Heart left ventricle (tissue), 16 donors: ENCODE measurements around the gene SLC35F1. TPM values are rescaled to one million over a fixed set of nuclear protein-coding genes. Genes with fewer than 3 reads are reported as not detected.

Experiments
- ATAC-seq, 4 donors: fragments of 200-7000 bp; cut with Tn5 transposase; one replicate each; pipeline ENCODE4 v1.9.1; 2020 to 2022; ENCODE audit warnings: moderate library complexity in 4 of 4, mild to moderate bottlenecking in 3 of 4, moderate number of reproducible peaks in 1 of 4
- DNase-seq, 5 donors: peaks; one replicate each; pipeline ENCODE4 v3.0.0-alpha.2; 2020
- H3K27ac ChIP-seq, 12 donors: fragments of 200-600 bp; sonication (generic) in 4 of 12; one replicate each; pipeline versions ENCODE4 v1.5.0 to v1.8.0; 2016 to 2022; ENCODE audit warnings: mild to moderate bottlenecking in 2 of 12
- H3K27me3 ChIP-seq, 9 donors: fragments of 200-600 bp; sonication (generic) in 2 of 9; one replicate each; pipeline versions ENCODE4 v1.5.1 to v1.8.0; 2016 to 2022; ENCODE audit warnings: mild to moderate bottlenecking in 3 of 9
- H3K36me3 ChIP-seq, 9 donors: fragments of 200-600 bp; sonication (generic) in 2 of 9; one replicate each; pipeline versions ENCODE4 v1.5.0 to v1.8.0; 2018 to 2022; ENCODE audit warnings: mild to moderate bottlenecking in 2 of 9
- H3K4me1 ChIP-seq, 12 donors: fragments of 200-600 bp; sonication (generic) in 4 of 12; one replicate each; pipeline versions ENCODE4 v1.5.0 to v1.8.0; 2016 to 2022; ENCODE audit warnings: mild to moderate bottlenecking in 3 of 12
- H3K4me3 ChIP-seq, 12 donors: fragments of 200-600 bp; sonication (generic) in 4 of 12; one replicate each; pipeline versions ENCODE4 v1.5.0 to v1.8.0; 2017 to 2022; ENCODE audit warnings: mild to moderate bottlenecking in 9 of 12, moderate library complexity in 4 of 12
- H3K9me3 ChIP-seq, 12 donors: fragments of 200-600 bp; sonication (generic) in 4 of 12; one replicate each; pipeline versions ENCODE4 v1.5.0 to v1.8.0; 2016 to 2022; ENCODE audit warnings: mild to moderate bottlenecking in 1 of 12
- POLR2A ChIP-seq, 2 donors: fragments of 450-650 bp; IDR thresholded peaks; one replicate each; pipeline ENCODE4 v1.6.1; 2017; ENCODE audit warnings: antibody characterized with exemption in 2 of 2, mild to moderate bottlenecking in 2 of 2, moderate library complexity in 2 of 2
- WGBS, 4 donors: extraction: QIAGEN DNeasy Blood & Tissue Kit in 2 of 4; methylation state at CpG; one replicate each; pipeline versions ENCODE4 v1.1.5 to v1.1.7; 2013 to 2018; 5-methylcytosine and 5-hydroxymethylcytosine counted together
- intact Hi-C, 10 donors: fragments of 100-400 bp; cut with DNase I; formaldehyde crosslinking; loops; one replicate each; pipeline versions ENCODE4 v1.11.1 to v1.14.2; 2022
- polyA plus RNA-seq, 2 donors: library from polyadenylated mRNA; stranded (reverse); fragments of 200-250 nt; gene quantifications; one replicate each; pipeline ENCODE4 v1.2.3, GENCODE V29; 2013
- total RNA-seq, 9 donors: library from RNA; depleted of rRNA in 2 of 9; stranded (reverse); fragments of >200 nt in 2 of 9; fragmentation: NEBNext Ultra II Directional in 3 of 9; extraction: Animal tissue kit (Norgen Biotek cat#: 25700) in 3 of 9; gene quantifications; one replicate each; pipeline versions ENCODE4 v1.1.0 to v1.2.4, GENCODE V29; 2016 to 2023
- TF ChIP-seq, protein P1 (sequence below), 12 donors: fragments of 200-600 bp; sonication (generic) in 4 of 12; IDR thresholded peaks; one replicate each; pipeline versions ENCODE4 v1.5.0 to v1.8.0; 2018 to 2022; ENCODE audit warnings: antibody characterized with exemption in 12 of 12, mild to moderate bottlenecking in 5 of 12
- donor health status: ischemic (EF 13 %, LVEDD 7.1; RV severe dilation, severe dysfunction).
- donor health status: healthy with polysubstance abuse.
- donor health status: DM: no; HTN: yes; CAD: no.
- donor health status: DM: no; HTN: no; CAD: no.
- donor health status: ischemic (EF 25% LVEDD 6.9; RV normal size, moderate dysfunction).
- donor health status: ischemic (EF 25% LVEDD 5.7; RV mildly dilated, moderate dysfunction).
- donor health status: healthy.
- donor health status: DM: yes; HTN: yes; CAD: no.
- donor health status: ischemic (EF 35%, LVEDD 5.7; RV mildly dilated, moderate dysfunction).
- donor health status: nonischemic (EF 11% LVEDD 7.7; RV severe dilation, severe dysfunction).
- donor health status: DM: yes; HTN: yes; CAD: no.
- donor health status: PGD.
- donor health status: ischemic (EF 29% LVEDD 5.4; RV normal size, mild dysfunction).
- donor health status: nonischemic (EF 23%, LVEDD 6.1; RV moderate dilation, normal function).

SLC35F1 gene
- total and polyA plus RNA-seq, 11 donors = 1.1 to 11.6 (median 5.0) TPM

DNA sequence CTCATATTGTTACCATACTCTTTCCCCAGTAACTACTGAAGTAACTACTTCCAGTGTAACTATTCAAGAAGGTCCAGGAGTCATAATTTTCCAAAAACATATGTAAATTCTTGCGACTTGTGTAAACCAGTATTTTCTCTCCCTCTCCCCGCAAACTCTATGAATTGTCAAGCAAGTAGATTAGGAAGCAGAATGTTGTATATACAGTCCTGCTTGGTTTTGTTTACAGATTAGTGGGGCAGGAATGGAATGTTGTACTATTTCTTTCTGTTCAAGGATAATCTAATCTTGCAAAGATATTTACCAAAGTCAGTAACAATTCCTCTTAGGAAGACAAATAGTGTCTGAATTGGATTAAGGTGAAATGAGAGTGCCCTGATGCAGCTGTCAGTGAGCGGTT lies 406.1 kb downstream of the SLC35F1 start:
- DNase-seq (no peak), ATAC-seq (no peak)
- H3K36me3 ChIP-seq = no peaks in the 10 kb centered on the region
- intact Hi-C loops = no loop called here
- 71 to 80% (median 73%) methylated on average over 3 of the region's 3 CpGs for WGBS, 4 donors
- H3K9me3 ChIP-seq = no peaks in the 10 kb centered on the region
- no peaks in the 10 kb centered on the region for H3K27me3 ChIP-seq
- H3K27ac ChIP-seq = peak overlapping the region in 5 of 12 donors; percentile 1 to 16 (median 11)
- TF ChIP-seq, protein P1, sequence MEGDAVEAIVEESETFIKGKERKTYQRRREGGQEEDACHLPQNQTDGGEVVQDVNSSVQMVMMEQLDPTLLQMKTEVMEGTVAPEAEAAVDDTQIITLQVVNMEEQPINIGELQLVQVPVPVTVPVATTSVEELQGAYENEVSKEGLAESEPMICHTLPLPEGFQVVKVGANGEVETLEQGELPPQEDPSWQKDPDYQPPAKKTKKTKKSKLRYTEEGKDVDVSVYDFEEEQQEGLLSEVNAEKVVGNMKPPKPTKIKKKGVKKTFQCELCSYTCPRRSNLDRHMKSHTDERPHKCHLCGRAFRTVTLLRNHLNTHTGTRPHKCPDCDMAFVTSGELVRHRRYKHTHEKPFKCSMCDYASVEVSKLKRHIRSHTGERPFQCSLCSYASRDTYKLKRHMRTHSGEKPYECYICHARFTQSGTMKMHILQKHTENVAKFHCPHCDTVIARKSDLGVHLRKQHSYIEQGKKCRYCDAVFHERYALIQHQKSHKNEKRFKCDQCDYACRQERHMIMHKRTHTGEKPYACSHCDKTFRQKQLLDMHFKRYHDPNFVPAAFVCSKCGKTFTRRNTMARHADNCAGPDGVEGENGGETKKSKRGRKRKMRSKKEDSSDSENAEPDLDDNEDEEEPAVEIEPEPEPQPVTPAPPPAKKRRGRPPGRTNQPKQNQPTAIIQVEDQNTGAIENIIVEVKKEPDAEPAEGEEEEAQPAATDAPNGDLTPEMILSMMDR (IDR thresholded peaks at IDR 0.05) = no peak
- no peak for TF ChIP-seq POLR2A (IDR thresholded peaks at IDR 0.05)
- H3K4me1 ChIP-seq = peaks cover 3 to 61% (median 19%) of the 10 kb centered on the region in 12 donors
- H3K4me3 ChIP-seq = no peak overlapping the region

DNA sequence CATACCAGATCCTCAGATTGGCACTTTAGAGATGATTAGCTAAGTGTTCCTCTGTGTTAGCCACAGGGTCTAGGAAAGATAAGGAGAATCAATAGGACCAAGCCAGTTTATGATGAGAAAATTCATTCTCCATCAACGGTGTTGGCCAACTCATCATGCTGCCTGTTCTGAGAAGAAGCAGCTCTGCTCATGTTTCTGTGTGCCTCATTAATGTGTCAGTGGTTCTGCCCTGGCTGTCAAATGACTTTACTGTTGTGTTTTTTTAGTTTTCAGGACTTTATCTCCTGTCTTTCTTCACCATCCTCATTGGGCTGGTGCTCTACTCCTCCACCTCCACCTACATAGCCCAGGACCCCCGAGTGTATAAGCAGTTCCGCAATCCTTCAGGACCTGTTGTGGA lies 406.7 kb downstream of the SLC35F1 start:
- Histone ChIP-seq H3K27ac (peak overlapping the region in 4 of 12 donors; percentile 11 to 49 (median 14)), H3K4me1 (peaks cover 4 to 64% (median 19%) of the 10 kb centered on the region in 12 donors)
- WGBS, 4 donors = 77 to 92% (median 86%) methylated on average over 3 of the region's 3 CpGs

DNA sequence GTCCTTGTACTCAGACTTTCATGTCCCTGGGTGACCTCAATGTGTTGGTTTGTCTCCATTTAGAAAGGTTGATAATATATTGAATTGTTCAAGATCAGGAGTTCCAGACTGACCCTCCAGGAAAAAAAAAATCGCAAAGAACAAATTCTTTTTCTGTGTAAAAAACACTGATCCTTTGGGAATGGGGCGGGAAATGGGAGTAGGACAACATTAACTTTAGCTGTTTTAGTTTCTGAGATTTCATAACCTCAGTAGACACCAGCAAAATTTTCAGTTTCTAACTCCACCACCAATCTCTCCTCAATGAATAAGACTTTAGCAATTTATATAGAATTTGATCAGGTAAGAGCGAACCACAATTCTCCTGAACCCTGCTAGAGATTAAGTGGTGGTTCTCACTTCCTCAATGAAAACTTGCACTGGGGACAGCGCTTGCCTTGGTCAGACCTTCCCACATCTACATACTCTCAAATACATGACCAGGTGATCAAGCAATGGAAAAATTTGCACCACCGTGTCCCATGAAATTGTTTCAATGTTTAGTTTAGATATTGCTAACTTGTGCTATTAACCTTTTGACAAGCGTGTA lies 409.8 kb downstream of the SLC35F1 start:
- H3K27ac ChIP-seq = peak overlapping the region; percentile 17 to 84 (median 66)
- peak in 2 of 4 donors; percentile 16 to 17 for ATAC-seq
- WGBS, 4 donors = 78 to 85% (median 79%) methylated on average over 6 of the region's 6 CpGs
- H3K27me3 ChIP-seq = no peaks in the 10 kb centered on the region
- no peak for TF ChIP-seq POLR2A (IDR thresholded peaks at IDR 0.05)
- TF ChIP-seq, protein P1 (IDR thresholded peaks at IDR 0.05) = no peak
- no peak overlapping the region for H3K4me3 ChIP-seq
- DNase-seq = no peak
- intact Hi-C loops = loop anchor here in 1 of 10 donors (5.0 kb wide), 1 partner anchor 50 kb away; no protein-coding TSS in a partner anchor
- H3K4me1 ChIP-seq = peaks cover 4 to 67% (median 19%) of the 10 kb centered on the region in 12 donors
- H3K36me3 ChIP-seq = no peaks in the 10 kb centered on the region
- H3K9me3 ChIP-seq = no peaks in the 10 kb centered on the region

More for the DNA sequence above, 406.7 kb downstream of the SLC35F1 start:
- Histone ChIP-seq H3K9me3 (no peaks in the 10 kb centered on the region), H3K27me3 (no peaks in the 10 kb centered on the region), H3K4me3 (no peak overlapping the region), H3K36me3 (no peaks in the 10 kb centered on the region)
- intact Hi-C loops = no loop called here
- TF ChIP-seq, protein P1 (IDR thresholded peaks at IDR 0.05) = no peak
- TF ChIP-seq POLR2A (IDR thresholded peaks at IDR 0.05) = no peak
- ATAC-seq (no peak), DNase-seq (no peak)

DNA sequence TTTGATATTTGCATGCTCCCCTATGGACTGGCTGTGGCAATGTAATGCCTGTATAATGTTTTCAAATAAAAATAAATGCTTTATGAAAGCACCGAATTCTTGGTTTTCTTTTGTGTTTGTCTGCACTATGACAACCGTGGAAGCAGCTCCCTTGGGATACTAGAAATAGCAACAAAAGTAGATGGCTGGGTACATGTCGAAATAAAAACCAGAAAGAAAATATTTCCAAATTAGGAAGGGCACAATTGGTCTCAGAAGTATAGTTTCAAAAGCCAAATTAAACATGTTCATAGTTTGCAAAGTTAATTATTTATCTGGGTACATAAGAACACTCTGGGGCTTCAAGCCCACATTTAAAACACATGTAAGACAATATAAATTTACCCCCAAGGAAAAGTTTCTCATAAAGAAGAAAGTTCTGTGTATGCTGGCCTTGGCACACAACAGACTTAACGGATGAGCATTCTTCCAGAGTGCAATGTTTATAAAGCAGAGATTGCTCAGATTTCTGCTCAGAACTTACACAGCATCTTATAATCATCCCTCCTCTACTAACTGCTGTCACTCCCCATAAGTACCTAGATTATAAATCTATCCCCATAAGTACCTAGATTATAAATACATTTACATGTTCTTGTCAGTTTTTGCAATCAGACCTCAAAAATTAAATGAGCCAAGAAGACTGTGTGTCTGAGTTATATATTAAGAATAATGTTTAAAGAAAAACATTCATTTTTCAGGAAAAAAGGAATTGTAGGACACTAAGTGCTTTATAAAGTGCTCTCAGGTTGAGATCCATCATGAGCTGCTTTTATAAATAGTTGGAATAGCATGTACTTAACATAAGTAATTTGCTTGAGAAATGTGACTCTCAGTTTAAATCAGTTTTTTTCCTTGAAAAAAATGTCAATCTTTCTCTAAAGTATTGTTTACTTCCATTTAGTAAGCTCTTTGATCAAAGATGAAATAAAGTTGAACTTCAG lies 410.8 kb downstream of the SLC35F1 start:
- DNase-seq (no peak), ATAC-seq (peak; percentile 20 to 64 (median 34))
- no peaks in the 10 kb centered on the region for H3K27me3 ChIP-seq
- H3K4me1 ChIP-seq = peaks cover 4 to 67% (median 19%) of the 10 kb centered on the region in 12 donors
- no peak for TF ChIP-seq POLR2A (IDR thresholded peaks at IDR 0.05)
- TF ChIP-seq, protein P1 (IDR thresholded peaks at IDR 0.05) = no peak
- WGBS, 4 donors = 8 to 17% (median 14%) methylated on average over 4 of the region's 4 CpGs
- H3K9me3 ChIP-seq = no peaks in the 10 kb centered on the region
- peak overlapping the region in 1 of 12 donors; percentile 2 for H3K4me3 ChIP-seq
- intact Hi-C loops = loop anchor here in 1 of 10 donors (5.0 kb wide), 1 partner anchor 49 kb away; no protein-coding TSS in a partner anchor
- no peaks in the 10 kb centered on the region for H3K36me3 ChIP-seq
- H3K27ac ChIP-seq = peak overlapping the region; percentile 22 to 84 (median 66)
